ENCODE measurements around the gene ZNF747. TPM values are rescaled to one million over a fixed set of nuclear protein-coding genes. Genes with fewer than 3 reads are reported as not detected.

ZNF747 gene
- total RNA-seq, 2 donors from 2014 or later: 8.3 to 9.2 TPM

DNA sequence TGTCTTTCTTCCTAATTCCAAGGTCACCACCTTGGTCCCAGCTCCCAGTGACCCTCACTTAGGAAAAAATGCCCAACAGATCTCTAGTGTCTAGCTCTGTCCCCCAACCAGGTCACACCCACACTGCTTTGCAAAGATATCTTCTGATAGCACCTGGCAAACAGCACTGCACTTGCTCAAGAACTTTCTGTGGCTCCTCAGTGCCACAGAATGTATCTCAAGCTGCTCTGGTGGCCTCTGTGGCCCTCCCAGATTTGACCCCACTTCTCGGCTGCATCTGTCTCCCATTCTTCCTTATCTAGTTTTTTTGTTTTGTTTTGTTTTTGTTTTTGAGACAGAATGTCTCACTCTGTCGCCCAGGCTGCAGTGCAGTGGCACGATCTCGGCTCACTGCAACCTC is 31.9 kb upstream of the ZNF747 start:
- Mint-ChIP-seq H3K27ac (peak overlapping the region; percentile 83), H3K4me1 (ENCODE audit: low read depth) (peaks cover 44% of the 10 kb centered on the region), H3K27me3 (ENCODE audit: low read depth) (no peaks in the 10 kb centered on the region), H3K9me3 (no peaks in the 10 kb centered on the region), H3K36me3 (ENCODE audit: insufficient read depth in 2 of 2) (no peaks in the 10 kb centered on the region), H3K4me3 (no peak overlapping the region)
- DNase-seq (no peak), ATAC-seq (replicated peaks in 1 of 2) (no peak)

DNA sequence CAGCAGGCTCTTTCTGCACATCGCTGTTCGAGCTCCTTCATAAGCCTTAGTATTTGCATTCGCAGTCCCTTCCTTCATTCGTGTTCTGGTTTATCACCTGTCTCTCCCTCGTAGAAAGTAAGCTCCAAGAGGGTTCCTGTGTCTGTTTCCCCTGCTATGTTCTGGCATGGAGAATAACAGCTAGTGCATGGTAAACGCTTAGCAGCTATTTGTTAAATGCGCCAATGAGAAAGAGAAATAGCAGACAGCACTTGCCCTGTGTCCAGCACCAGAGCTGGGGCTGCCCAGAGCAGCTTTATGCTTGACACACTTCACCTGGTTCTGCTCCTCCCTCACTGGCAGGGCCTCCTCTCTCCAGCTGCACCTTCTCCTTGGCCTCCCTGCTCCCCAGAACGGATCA is 31.3 kb upstream of the ZNF747 start:
- Mint-ChIP-seq H3K36me3 (ENCODE audit: insufficient read depth in 2 of 2) (no peaks in the 10 kb centered on the region), H3K4me3 (no peak overlapping the region), H3K27me3 (ENCODE audit: low read depth) (no peaks in the 10 kb centered on the region), H3K9me3 (no peaks in the 10 kb centered on the region), H3K27ac (no peak overlapping the region), H3K4me1 (ENCODE audit: low read depth) (peaks cover 48% of the 10 kb centered on the region)
- DNase-seq: no peak
- ATAC-seq (replicated peaks in 1 of 2): no peak

DNA sequence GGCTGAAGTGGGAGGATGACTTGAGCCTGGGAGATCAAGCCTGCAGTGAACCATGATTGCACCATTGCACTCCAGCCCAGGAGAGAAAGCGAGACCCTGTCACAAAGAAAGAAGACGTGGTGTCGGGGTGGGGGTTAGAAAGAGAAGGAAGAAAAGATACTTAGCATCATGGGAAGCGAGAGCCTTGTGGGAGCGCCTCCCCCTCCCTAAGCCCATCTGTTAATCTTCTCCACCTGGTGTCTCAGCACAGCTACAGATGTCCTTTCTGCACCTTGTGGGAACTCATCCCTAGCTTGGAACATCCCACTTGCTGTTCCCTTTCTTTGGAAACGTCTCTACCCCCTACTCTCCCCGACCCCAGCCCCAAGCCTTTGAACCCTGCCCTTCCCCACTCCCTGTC is 30.9 kb upstream of the ZNF747 start:
- no peaks in the 10 kb centered on the region for H3K9me3 Mint-ChIP-seq
- DNase-seq: no peak
- no peak overlapping the region for H3K27ac Mint-ChIP-seq
- H3K27me3 Mint-ChIP-seq (ENCODE audit: low read depth): no peaks in the 10 kb centered on the region
- no peak for ATAC-seq (replicated peaks in 1 of 2)
- no peaks in the 10 kb centered on the region for H3K36me3 Mint-ChIP-seq (ENCODE audit: insufficient read depth in 2 of 2)
- no peak overlapping the region for H3K4me3 Mint-ChIP-seq
- H3K4me1 Mint-ChIP-seq (ENCODE audit: low read depth): peaks cover 47% of the 10 kb centered on the region

DNA sequence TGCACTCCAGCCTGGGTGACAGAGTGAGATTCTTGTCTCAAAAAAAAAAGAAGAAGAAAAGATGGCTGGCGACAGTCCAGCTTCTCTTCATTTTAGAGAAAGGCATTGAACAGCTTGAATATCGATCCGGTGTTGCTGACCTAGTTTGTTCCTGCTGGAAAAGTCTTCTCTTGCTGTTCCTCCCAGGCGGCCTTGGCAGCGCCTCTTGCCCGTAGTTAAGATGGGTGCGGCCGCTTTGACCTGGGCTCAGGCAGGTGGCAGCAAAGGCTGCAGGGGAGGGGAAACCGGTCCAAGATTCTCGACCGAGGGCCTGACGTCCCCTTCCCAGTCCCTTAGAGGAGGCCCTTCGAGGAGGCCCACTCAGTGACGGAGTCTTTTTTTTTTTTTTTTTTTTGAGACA is 27.4 kb upstream of the ZNF747 start:
- Mint-ChIP-seq H3K27ac (no peak overlapping the region), H3K27me3 (ENCODE audit: low read depth) (no peaks in the 10 kb centered on the region), H3K36me3 (ENCODE audit: insufficient read depth in 2 of 2) (peaks cover 0 to 5% of the 10 kb centered on the region in 2 donors), H3K9me3 (no peaks in the 10 kb centered on the region), H3K4me3 (peak overlapping the region; percentile 90), H3K4me1 (ENCODE audit: low read depth) (peaks cover 46% of the 10 kb centered on the region)
- ATAC-seq (replicated peaks in 1 of 2) (no peak), DNase-seq (no peak)

DNA sequence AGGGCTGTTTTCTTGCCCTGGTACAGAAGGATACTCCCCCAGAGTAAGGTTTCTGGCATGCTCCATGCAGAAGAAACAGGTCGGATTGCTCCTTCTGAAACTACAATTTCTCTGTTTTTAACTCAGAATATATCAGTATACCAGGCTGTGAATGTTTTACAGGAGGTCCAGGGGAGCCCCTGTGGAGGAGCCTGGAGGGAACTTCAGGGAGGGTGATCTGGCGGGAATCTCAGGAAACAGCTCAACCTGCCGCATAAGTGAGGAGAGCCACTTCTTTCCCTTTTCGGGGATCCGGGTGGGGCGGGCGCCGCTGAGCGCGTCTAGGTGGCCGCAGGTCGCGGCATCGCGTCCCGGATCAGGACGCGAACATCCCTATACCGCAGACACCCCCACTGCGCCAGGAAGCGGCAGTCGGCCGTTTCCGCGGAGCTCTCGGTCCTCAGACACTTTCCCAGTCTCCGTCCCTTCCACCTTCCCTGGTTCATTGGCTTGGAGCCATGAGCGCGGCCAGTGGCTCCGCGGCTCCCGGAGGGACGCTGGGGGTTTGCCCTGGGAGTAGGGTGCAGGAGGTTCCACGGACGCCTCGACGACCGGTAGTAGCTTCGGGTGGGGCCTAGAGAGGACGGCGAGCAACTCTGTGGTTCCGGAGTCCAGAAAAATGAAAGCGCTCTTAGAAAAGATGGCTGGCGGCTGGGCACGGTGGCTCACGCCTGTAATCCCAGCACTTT is 26.6 kb upstream of the ZNF747 start:
- H3K4me3 Mint-ChIP-seq: peak overlapping the region; percentile 90
- peaks cover 46% of the 10 kb centered on the region for H3K4me1 Mint-ChIP-seq (ENCODE audit: low read depth)
- ATAC-seq (replicated peaks in 1 of 2) (no peak), DNase-seq (no peak)
- H3K36me3 Mint-ChIP-seq (ENCODE audit: insufficient read depth in 2 of 2): peaks cover 0 to 5% of the 10 kb centered on the region in 2 donors
- H3K27me3 Mint-ChIP-seq (ENCODE audit: low read depth): no peaks in the 10 kb centered on the region
- H3K27ac Mint-ChIP-seq: peak overlapping the region; percentile 40
- H3K9me3 Mint-ChIP-seq: no peaks in the 10 kb centered on the region

DNA sequence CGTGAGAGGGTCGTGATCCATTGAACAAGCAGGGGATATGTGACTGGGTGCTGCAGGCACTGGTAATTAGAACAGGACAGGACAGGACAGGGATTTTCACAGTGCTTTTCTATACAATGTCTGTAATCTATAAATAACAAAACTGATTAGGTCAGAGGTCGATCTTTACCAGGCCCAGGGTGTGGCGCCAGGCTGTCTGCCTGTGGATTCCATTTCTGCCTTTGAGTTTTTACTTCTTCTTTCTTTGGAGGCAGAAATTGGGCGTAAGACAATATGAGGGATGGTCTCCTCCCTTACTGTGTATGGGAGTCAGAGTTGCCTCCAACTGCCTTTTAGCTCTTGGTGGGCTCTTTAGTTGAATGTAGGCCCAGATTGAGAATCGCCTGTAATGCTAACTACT is 25.0 kb upstream of the ZNF747 start:
- no peak overlapping the region for H3K27ac Mint-ChIP-seq
- peaks cover 0 to 5% of the 10 kb centered on the region in 2 donors for H3K36me3 Mint-ChIP-seq (ENCODE audit: insufficient read depth in 2 of 2)
- no peaks in the 10 kb centered on the region for H3K27me3 Mint-ChIP-seq (ENCODE audit: low read depth)
- peaks cover 49% of the 10 kb centered on the region for H3K4me1 Mint-ChIP-seq (ENCODE audit: low read depth)
- no peak for ATAC-seq (replicated peaks in 1 of 2)
- no peak for DNase-seq
- H3K9me3 Mint-ChIP-seq: no peaks in the 10 kb centered on the region
- peak overlapping the region; percentile 35 to 51 for H3K4me3 Mint-ChIP-seq

DNA sequence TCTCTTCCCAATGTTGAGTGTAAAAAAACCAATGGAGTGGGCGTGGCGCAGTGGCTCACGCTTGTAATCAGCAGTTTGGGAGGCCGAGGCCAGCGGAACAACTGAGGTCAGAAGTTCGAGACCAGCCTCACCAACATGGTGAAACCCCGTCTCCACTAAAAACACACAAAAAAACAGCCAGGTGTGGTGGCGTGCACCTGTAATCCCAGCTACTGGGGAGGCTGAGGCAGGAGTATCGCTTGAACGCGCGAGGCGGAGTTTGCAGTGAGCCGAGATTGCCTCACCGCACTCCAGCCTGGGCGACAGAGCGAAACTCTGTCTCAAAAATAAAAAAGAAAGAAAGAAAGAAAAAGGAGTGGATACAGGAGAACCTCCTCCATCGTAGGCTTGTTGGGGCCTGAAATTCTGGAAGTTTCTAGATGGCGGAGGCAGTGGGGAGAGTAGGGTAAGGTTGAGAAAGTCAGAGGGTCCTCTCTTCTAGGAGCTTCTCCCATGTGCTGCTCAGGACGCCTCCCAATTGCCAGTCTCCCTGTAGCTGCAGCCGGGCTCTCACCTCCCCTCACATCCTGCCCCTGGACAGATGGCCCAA is 24.2 kb upstream of the ZNF747 start:
- ATAC-seq (replicated peaks in 1 of 2): no peak
- Mint-ChIP-seq H3K27ac (peak overlapping the region; percentile 85), H3K27me3 (ENCODE audit: low read depth) (no peaks in the 10 kb centered on the region), H3K36me3 (ENCODE audit: insufficient read depth in 2 of 2) (peaks cover 0 to 10% of the 10 kb centered on the region in 2 donors), H3K4me3 (peak overlapping the region; percentile 90 to 94), H3K9me3 (no peaks in the 10 kb centered on the region), H3K4me1 (ENCODE audit: low read depth) (peaks cover 57% of the 10 kb centered on the region)
- DNase-seq: no peak

DNA sequence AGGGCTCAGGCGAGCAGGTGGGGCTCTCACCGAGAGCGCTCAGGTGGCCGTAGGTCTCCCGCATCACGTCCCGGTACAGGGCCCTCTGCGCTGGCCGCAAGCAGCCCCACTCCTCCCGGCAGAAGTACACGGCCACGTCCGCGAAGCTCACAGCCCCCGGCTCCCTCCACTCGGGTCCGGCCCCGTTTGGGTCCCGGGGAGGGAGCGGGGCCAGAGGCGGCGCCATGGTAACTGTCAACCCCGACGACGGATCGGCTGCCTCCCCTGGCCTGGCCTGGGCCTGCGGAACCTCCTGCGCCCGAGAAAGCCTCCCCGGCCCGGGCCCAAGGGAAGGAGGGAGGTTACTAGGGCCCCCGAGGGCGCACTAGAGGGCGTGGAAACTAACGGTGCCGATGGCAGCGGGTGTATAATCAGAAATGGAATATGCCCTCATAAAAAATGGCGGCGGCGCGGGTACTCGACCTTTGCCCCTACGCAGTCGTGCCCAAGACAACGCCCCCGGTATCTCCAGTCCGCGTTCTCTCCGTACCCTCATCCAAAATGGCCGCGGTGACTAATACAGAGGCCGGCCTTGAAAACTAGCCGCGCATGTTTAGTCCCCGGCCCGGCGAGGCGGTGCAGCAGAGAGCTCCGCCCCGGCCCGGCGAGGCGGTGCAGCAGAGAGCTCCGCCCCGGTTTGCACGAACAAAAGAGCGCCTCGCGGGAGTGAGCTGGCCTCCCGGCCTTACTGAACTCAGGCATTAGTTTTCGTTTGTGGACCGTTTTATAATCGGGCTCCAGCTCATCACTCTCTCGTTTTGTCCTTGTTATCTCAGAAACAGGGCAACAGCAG is 23.5 kb upstream of the ZNF747 start, which contains the start of gene ZNF764:
Gene ZNF764, minus strand, starts transcription at position 418 of the 832 bp plus-strand sequence. Its CDS starts 192 bp downstream, at position 226.
- Mint-ChIP-seq H3K9me3 (no peaks in the 10 kb centered on the region), H3K27ac (peak within 1 kb of the TSS; percentile 93), H3K4me3 (peak within 1 kb of the TSS; percentile 90 to 94), H3K4me1 (ENCODE audit: low read depth) (peaks cover 64% of the 10 kb centered on the region), H3K27me3 (ENCODE audit: low read depth) (no peaks in the 10 kb centered on the region), H3K36me3 (ENCODE audit: insufficient read depth in 2 of 2) (peaks cover 0 to 10% of the 10 kb centered on the region in 2 donors)
- peak; percentile 95 for ATAC-seq (replicated peaks in 1 of 2)
- peak; percentile 97 to 98 for DNase-seq

DNA sequence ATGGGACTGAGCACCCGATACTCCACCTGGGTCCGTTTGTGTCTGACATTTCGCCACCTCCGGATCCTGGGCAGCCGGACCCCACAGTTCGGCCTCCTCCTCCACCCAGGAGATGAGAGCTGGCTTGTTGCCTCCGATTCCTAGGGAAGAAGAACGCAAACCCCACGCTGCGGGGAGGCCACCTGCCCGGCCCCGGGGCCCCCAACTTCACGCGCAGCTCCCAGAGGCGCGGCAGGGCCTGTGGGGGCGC is 23.0 kb upstream of the ZNF747 start:
- Mint-ChIP-seq H3K27me3 (ENCODE audit: low read depth) (no peaks in the 10 kb centered on the region), H3K9me3 (no peaks in the 10 kb centered on the region), H3K4me1 (ENCODE audit: low read depth) (peaks cover 69% of the 10 kb centered on the region), H3K4me3 (peak overlapping the region; percentile 90 to 94), H3K27ac (peak overlapping the region; percentile 93), H3K36me3 (ENCODE audit: insufficient read depth in 2 of 2) (peaks cover 0 to 10% of the 10 kb centered on the region in 2 donors)
- ATAC-seq (replicated peaks in 1 of 2) (no peak), DNase-seq (no peak)

DNA sequence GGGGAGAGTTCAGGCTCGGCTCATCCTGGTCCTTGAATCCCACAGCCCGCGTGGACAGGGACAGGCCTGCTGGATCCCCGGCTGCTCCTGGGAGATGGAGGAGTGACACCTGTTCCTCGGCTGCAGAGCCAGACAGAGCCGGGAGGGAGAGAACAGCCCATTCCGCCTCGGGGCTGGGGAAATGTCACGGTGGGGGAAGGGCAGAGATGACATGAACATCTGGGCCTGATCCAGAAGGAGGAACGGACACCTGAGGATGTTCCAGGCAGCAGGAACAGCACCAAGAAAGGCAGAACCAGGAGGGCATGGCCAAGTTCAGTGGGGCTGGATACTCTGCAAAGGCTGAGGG is 21.4 kb upstream of the ZNF747 start:
- Mint-ChIP-seq H3K9me3 (no peaks in the 10 kb centered on the region), H3K36me3 (ENCODE audit: insufficient read depth in 2 of 2) (peaks cover 3 to 10% of the 10 kb centered on the region in 2 donors), H3K27ac (peak overlapping the region; percentile 68), H3K4me3 (peak overlapping the region; percentile 77 to 94), H3K27me3 (ENCODE audit: low read depth) (no peaks in the 10 kb centered on the region), H3K4me1 (ENCODE audit: low read depth) (peaks cover 77% of the 10 kb centered on the region)
- no peak for ATAC-seq (replicated peaks in 1 of 2)
- DNase-seq: no peak

DNA sequence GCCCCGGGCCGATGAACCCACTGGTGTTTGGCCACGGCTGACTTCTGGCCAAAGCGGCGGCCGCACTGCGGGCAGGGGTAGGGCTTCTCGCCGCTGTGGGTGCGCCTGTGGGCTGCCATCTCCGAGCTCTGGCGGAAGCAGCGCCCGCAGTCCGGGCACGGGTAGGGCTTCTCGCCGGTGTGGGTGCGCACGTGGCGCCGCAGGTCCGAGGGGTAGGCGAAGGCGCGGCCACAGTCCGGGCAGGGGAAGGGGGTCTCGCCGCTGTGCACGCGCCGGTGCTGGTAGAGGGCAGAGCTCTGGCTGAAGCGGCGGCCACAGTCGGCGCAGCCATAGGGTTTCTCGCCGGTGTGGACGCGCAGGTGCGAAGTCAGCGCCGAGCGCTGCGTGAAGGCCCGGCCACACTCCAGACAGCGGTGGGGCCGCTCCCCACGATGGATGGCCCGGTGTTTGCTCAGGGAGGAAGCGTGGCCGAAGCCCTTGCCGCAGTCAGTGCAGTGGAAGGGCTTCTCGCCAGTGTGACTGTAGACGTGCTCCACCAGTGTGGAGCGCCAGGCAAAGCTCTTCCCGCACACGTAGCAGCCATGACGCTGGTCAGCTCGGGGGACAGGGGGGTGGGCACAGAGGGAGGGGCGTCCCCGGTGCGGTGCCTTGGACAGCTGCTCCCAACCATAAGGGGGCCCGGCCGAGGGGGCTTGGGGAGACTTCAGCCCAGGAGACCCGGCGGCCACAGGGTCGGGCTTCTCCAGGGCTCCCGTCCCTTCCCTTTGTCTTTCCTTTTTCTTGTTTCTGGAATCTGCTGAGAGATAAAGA is 20.9 kb upstream of the ZNF747 start:
- Mint-ChIP-seq H3K4me3 (peak overlapping the region; percentile 77 to 94), H3K27me3 (ENCODE audit: low read depth) (no peaks in the 10 kb centered on the region), H3K4me1 (ENCODE audit: low read depth) (peaks cover 76% of the 10 kb centered on the region)

DNA sequence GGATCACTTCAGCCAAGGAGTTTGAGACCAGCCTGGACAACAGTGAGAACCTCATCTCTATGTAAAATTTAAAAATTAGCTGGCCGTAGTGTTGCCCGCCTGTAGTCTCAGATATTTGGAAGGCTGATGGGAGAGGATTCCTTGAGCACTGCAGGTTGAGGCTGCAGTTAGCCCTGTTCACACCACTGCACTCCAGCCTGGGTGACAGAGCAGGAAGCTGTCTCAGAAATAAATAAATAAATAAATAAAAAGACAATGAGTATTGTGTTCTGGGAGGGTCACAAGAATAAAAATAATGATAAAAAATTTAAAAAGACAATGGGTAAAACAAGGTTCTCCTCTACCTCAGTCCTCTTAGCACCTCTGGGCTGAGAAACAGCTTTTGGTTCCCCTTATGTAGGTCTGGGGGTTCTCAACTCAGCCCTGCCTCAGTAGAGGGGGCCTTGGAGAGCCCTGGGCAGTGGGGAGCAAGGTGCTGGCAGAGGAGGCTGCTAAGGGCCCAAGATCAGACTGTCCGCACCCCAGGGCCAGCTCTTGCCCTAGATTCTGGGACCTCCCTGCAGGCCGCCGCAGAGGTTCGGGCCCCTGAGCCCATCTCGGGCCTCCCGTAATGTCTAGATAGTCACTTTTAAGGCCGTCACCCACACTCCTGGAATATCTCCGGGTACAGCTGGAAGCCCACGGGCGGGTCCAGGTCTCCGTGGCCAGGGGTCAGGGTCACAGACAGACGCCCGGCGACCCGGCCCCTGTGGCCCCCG is 20.1 kb upstream of the ZNF747 start:
- H3K27me3 Mint-ChIP-seq (ENCODE audit: low read depth): no peaks in the 10 kb centered on the region
- H3K36me3 Mint-ChIP-seq (ENCODE audit: insufficient read depth in 2 of 2): peaks cover 3 to 10% of the 10 kb centered on the region in 2 donors
- ATAC-seq (replicated peaks in 1 of 2) (no peak), DNase-seq (no peak)
- no peaks in the 10 kb centered on the region for H3K9me3 Mint-ChIP-seq
- peaks cover 69% of the 10 kb centered on the region for H3K4me1 Mint-ChIP-seq (ENCODE audit: low read depth)
- H3K27ac Mint-ChIP-seq: no peak overlapping the region
- H3K4me3 Mint-ChIP-seq: no peak overlapping the region

More for the DNA sequence above, 20.9 kb upstream of the ZNF747 start:
- H3K9me3 Mint-ChIP-seq: no peaks in the 10 kb centered on the region
- DNase-seq (no peak), ATAC-seq (replicated peaks in 1 of 2) (no peak)
- H3K27ac Mint-ChIP-seq: peak overlapping the region; percentile 68
- peaks cover 3 to 10% of the 10 kb centered on the region in 2 donors for H3K36me3 Mint-ChIP-seq (ENCODE audit: insufficient read depth in 2 of 2)
